Activated T-helper 2 cell treated with anti-CD3 and anti-CD28 coated beads, Interferon-gamma antibody, Interleukin-2, Interleukin-4, amounts not matched to agents 10 μg/mL and 5 μg/mL and 100 μg/mL, durations not matched to agents 14 hours and 24 hours and 36 hours (primary cell): ENCODE results near the gene ANO3. TPM values are rescaled to one million over a fixed set of nuclear protein-coding genes. Genes with fewer than 3 reads are reported as not detected.

Experiments
- DNase-seq: peaks from one replicate; pipeline ENCODE4 v3.0.0; 2021; ENCODE audit warnings: low spot score
- H3K27ac Mint-ChIP-seq: one replicate; pipeline ENCODE4 v1.8.0; 2021; ENCODE audit warnings: mixed read lengths
- H3K27me3 Mint-ChIP-seq: one replicate; pipeline ENCODE4 v1.8.0; 2021; ENCODE audit warnings: low read depth, mixed read lengths
- H3K36me3 Mint-ChIP-seq: one replicate; pipeline ENCODE4 v1.8.0; 2021; ENCODE audit warnings: low read depth, mixed read lengths
- H3K4me1 Mint-ChIP-seq: one replicate; pipeline ENCODE4 v1.8.0; 2021; ENCODE audit warnings: low read depth, mixed read lengths
- H3K4me3 Mint-ChIP-seq: one replicate; pipeline ENCODE4 v1.8.0; 2021; ENCODE audit warnings: low read depth, mild to moderate bottlenecking, moderate library complexity, mixed read lengths
- H3K9me3 Mint-ChIP-seq: one replicate; pipeline ENCODE4 v1.8.0; 2021; ENCODE audit warnings: mixed read lengths
- intact Hi-C: fragments of 100-400 bp; cut with micrococcal nuclease; formaldehyde crosslinking; loops from one replicate; pipeline ENCODE4 v1.15.1; 2023
- total RNA-seq: library from RNA; stranded (reverse); gene quantifications from 2 replicates; pipeline ENCODE4 v1.2.3, GENCODE V29; 2022

Gene ANO3
- total RNA-seq, 1 donor from 2014 or later: not detected

DNA sequence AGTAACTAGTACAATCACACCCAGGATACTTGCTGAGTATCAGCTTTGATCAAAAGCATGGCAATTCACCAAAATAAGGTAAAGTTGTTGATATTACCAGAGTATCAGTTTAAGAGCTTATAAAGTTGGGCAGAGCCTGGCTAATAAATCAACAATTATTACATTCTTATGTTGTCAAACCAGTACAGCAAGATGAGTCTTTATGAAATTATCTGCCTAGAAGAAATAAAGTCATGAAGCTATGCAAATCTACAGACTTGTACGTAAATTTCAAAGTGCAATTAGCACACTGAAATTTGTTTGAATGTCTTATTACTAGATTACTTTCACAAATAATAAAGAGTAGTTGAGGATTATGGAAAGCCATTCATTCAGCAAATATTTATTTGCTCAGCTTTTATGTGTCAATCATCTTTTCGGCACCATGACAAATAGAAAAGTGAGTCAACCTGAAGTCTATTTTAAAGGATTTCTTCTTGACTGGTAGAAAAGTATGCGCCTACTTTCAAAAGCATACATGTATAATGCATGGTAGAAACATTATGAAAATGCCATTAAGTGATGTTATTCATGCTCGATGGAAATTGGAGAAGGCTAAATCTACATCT, 5.0 kb upstream of the ANO3 start:
- Mint-ChIP-seq H3K36me3 (no peaks in the 10 kb centered on the region), H3K9me3 (no peaks in the 10 kb centered on the region), H3K27ac (no peak overlapping the region), H3K4me1 (no peaks in the 10 kb centered on the region), H3K27me3 (no peaks in the 10 kb centered on the region), H3K4me3 (no peak overlapping the region)
- intact Hi-C loops: no loop called here
- no peak for DNase-seq

DNA sequence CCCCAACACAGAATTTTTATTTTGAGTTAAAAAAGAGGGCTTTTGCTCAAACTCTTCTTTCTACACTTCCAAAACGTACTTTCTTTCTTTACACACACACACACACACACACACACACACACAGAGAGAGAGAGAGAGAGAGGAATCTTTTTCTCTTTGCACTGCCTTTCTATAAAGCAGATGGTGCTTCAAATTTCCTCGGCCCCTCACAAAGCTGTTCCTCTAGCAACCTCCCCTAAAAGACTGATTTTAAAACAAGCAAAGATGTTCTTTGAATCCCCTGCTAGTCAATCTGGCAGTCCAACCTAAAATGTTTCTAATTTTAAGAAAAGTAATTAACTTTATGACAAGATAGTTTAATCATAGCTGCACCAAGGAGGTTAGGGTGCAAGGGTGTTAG, 2.7 kb upstream of the ANO3 start:
- H3K4me3 Mint-ChIP-seq: no peak overlapping the region
- H3K27me3 Mint-ChIP-seq: no peaks in the 10 kb centered on the region
- intact Hi-C loops: no loop called here
- H3K27ac Mint-ChIP-seq: no peak overlapping the region
- no peaks in the 10 kb centered on the region for H3K9me3 Mint-ChIP-seq
- no peaks in the 10 kb centered on the region for H3K36me3 Mint-ChIP-seq
- no peak for DNase-seq
- no peaks in the 10 kb centered on the region for H3K4me1 Mint-ChIP-seq

DNA sequence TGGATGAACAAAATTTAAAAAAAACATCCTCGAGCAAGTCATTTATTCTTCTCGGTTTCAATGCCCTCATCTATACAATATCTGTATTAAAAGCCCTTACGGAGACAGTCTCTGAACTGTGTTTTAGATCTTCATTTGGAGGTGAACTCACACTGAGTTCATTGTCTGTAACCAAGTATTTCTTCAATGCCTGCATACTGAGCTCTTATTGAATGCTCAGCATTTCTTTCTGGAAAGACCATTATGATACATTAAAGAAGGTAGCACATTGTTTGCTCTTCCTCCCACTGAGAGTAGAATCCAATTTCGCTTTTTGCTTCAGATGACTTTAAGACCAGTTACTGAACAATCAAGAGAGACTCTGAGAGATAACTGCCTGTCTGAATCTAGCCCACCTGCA, 1.7 kb upstream of the ANO3 start:
- Mint-ChIP-seq H3K9me3 (no peaks in the 10 kb centered on the region), H3K27ac (no peak overlapping the region), H3K4me3 (no peak overlapping the region), H3K4me1 (no peaks in the 10 kb centered on the region), H3K36me3 (no peaks in the 10 kb centered on the region), H3K27me3 (no peaks in the 10 kb centered on the region)
- DNase-seq: no peak
- intact Hi-C loops: no loop called here

DNA sequence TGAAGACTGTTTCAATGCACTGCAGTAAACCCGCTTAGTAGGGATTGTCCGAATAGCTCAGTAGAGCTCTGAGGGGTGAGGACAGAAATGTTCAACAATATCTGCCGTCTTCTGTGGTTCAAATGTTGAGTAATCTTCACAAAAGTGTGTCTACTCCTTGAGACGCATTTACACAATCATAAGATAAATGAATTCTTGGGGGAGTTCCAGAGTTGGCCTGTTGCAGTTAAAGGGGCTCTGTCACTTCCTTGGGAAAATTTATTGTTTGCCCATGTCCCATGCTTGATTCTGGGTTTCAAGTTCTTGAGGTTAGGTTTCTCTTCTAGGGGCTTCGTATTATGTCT, 614 bp downstream of the ANO3 start:
- Mint-ChIP-seq H3K27me3 (no peaks in the 10 kb centered on the region), H3K4me3 (no peak overlapping the region)

DNA sequence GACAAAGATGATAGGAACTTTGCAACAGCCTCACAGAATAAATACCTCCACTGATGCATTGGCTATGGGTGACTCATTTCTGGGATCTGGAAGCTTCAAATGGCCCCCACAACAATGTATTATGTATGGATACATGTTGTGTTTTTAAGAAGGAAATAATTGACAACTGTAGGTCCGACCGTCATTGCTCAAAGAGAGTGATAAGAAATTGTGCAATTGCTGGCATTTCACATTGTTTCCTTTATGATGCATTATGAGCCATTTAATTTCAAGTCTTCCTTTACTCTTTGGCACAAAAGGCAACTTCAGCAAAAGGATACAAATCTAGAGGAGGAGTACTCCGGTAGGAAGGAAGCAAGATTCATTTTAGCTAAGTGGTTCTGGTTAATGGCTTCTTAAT, 2.0 kb downstream of the ANO3 start:
- no peaks in the 10 kb centered on the region for H3K36me3 Mint-ChIP-seq
- DNase-seq: no peak
- no peaks in the 10 kb centered on the region for H3K27me3 Mint-ChIP-seq
- H3K27ac Mint-ChIP-seq: no peak overlapping the region
- intact Hi-C loops: no loop called here
- H3K9me3 Mint-ChIP-seq: no peaks in the 10 kb centered on the region
- H3K4me1 Mint-ChIP-seq: no peaks in the 10 kb centered on the region
- H3K4me3 Mint-ChIP-seq: no peak overlapping the region

More for the DNA sequence above, 614 bp downstream of the ANO3 start:
- intact Hi-C loops: no loop called here
- Mint-ChIP-seq H3K4me1 (no peaks in the 10 kb centered on the region), H3K36me3 (no peaks in the 10 kb centered on the region), H3K27ac (no peak overlapping the region), H3K9me3 (no peaks in the 10 kb centered on the region)
- DNase-seq: no peak

DNA sequence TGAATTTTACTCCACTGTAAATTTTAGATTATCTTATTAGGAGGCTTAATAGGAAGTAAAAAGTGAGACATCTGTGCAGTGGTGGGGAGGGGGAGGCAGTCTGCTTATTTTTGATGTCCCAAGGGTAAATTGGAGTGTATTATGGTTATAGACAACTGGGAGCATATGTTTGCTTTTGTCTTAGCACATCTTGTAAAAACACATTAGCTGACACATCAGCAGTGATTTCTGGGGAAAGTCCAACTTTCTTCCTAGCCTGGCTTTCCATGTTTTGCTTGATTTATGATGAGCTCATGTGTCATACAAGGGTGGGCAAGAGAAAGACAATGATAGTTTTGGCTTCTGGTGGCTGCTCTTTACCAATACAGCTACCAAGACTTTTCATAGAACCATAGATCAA, 4.0 kb downstream of the ANO3 start:
- H3K4me3 Mint-ChIP-seq: no peak overlapping the region
- H3K27ac Mint-ChIP-seq: no peak overlapping the region
- H3K36me3 Mint-ChIP-seq: no peaks in the 10 kb centered on the region
- H3K9me3 Mint-ChIP-seq: no peaks in the 10 kb centered on the region
- no peak for DNase-seq
- no peaks in the 10 kb centered on the region for H3K4me1 Mint-ChIP-seq
- intact Hi-C loops: no loop called here
- H3K27me3 Mint-ChIP-seq: no peaks in the 10 kb centered on the region

DNA sequence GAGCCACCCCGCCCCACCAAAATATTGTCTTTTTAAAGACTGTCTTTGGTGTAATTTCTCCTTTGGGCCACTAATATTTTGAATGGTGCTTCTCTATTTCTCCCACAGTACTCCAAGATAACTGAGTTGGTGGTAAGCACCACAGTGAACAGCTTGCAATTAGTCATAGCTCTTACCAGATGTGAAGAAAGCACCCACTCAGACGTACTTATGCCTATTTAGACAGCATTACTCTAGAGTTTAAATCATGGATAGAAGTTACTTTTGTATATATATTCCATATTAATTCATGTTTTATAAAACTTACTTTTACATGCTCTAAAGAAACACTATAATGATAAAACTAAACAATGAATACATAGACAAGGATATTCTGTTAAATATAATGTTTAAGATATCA, 12.7 kb downstream of the ANO3 start:
- Mint-ChIP-seq H3K27ac (no peak overlapping the region), H3K36me3 (no peaks in the 10 kb centered on the region), H3K4me1 (no peaks in the 10 kb centered on the region), H3K4me3 (no peak overlapping the region), H3K9me3 (peaks cover 7% of the 10 kb centered on the region), H3K27me3 (no peaks in the 10 kb centered on the region)
- intact Hi-C loops: no loop called here
- DNase-seq: no peak

DNA sequence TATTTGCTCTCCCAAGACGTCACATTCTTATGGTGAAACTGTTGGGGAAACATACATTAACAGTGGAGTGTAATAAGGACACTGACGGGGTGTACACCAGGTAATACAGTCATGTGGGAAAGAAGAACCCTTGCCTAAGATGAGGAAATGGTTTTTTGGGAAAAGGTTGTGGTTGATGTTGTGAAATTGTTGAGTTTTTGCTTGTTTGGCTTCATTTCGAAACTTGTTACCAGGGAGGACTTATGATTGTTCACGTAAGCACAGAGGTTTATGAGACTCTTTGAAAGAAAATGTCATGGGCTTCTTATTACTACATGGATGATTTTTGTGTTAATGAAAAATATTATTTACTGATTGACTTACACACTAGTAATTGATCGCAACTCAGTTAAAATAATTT, 16.8 kb downstream of the ANO3 start:
- Mint-ChIP-seq H3K27me3 (no peaks in the 10 kb centered on the region), H3K4me1 (no peaks in the 10 kb centered on the region), H3K9me3 (peaks cover 13% of the 10 kb centered on the region), H3K36me3 (no peaks in the 10 kb centered on the region), H3K4me3 (no peak overlapping the region), H3K27ac (no peak overlapping the region)
- intact Hi-C loops: no loop called here
- DNase-seq: no peak

DNA sequence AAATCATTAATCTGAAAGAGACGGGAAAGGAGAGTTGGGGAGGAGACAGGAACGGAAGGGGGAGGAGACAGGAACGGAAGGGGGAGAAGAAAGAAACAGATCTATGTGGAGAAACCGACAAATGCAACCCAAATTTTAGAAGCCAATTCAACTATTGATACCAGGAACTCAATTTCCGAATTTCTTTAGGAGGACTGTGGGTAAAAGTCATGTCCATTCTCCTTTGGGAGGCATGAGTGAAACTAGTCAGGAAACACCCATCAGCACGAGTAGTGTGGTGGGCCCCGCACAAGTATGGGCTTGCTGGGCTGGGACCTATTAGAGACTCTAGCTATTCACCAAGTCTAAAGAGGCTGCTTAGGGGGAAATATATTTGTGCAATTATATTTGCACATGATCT, 18.1 kb downstream of the ANO3 start:
- Mint-ChIP-seq H3K9me3 (peaks cover 13% of the 10 kb centered on the region), H3K27me3 (no peaks in the 10 kb centered on the region), H3K36me3 (no peaks in the 10 kb centered on the region), H3K27ac (no peak overlapping the region), H3K4me1 (no peaks in the 10 kb centered on the region), H3K4me3 (no peak overlapping the region)
- DNase-seq: no peak
- intact Hi-C loops: no loop called here

DNA sequence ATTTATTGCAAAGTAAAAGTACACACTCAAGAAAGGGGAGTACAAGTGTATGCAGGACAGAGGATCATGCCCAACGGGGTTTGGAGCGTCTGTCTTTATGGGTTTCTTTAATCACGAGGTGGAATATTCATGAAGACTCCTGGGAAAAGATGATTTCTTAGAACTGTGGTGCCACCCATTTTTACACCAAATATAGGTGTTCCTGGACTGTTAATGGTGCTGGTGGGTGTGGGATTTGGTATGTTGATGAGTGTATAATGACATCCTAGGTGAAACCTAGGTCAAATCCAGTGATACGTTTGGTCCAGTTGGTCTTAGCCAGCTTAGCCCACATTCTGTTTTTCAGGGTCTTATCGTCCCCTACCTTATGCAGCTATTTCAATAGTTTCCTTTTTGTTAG, 21.1 kb downstream of the ANO3 start:
- DNase-seq: no peak
- Mint-ChIP-seq H3K4me1 (no peaks in the 10 kb centered on the region), H3K9me3 (peaks cover 12% of the 10 kb centered on the region), H3K27me3 (no peaks in the 10 kb centered on the region), H3K27ac (no peak overlapping the region), H3K36me3 (no peaks in the 10 kb centered on the region), H3K4me3 (no peak overlapping the region)
- intact Hi-C loops: no loop called here

DNA sequence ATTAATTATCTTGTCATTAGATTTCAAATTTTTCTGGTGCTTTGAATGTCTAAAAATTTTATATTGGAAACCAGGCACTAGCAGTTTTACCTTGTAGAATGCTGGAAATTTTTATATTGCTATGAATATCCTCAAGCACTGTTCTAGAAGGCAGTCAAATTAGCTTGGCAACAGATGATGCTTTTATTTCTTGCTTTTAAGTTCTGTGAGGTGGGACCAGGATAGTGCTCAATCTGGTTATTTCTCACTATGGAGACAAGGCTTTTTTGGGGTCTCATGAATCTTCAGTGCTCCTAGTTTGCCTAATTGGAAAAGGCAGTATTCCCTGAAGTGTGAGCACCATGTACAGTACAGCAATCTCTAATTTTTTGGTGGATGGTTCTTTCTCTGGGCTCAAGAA, 27.1 kb downstream of the ANO3 start:
- no peaks in the 10 kb centered on the region for H3K36me3 Mint-ChIP-seq
- intact Hi-C loops: no loop called here
- no peaks in the 10 kb centered on the region for H3K27me3 Mint-ChIP-seq
- no peaks in the 10 kb centered on the region for H3K4me1 Mint-ChIP-seq
- H3K4me3 Mint-ChIP-seq: no peak overlapping the region
- DNase-seq: no peak
- peaks cover 19% of the 10 kb centered on the region for H3K9me3 Mint-ChIP-seq
- no peak overlapping the region for H3K27ac Mint-ChIP-seq

DNA sequence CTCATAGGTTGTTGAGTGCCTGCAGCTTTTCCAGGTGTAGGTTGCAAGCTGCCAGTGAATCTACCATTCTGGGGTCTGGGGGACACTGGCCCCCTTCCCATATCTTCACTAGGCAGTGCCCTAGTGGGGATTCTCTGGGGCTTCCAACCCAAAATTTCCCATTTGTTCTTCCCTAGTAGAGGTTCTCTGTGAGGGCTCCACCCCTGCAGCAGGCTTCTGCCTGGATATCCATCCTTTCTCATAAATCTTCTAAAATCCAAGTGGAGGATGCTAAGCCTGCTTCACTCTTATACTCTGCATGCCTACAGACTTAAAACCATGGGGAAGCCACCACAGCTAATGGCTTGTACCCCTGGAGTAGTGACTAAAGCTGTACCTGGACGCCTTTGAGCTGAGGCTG, 33.4 kb downstream of the ANO3 start:
- no peak overlapping the region for H3K27ac Mint-ChIP-seq

DNA sequence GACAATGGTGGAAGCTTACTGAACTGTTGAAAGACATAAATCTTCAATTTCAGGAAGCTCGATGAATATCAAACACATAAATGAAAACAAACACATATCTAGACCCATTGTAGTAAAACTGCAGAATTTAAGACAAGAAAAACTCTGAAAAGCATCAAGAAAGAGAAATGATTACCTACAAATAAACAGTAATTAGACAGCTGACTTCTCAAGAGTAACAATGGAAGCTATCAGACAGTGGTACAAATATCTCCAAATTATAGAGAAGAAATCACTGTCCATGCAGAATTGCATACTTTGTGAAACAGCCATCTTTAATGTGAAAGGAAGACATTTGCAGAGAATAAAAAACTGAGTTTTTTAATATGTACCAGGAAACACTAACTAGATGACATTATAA, 45.7 kb downstream of the ANO3 start:
- Mint-ChIP-seq H3K4me3 (no peak overlapping the region), H3K9me3 (peaks cover 42% of the 10 kb centered on the region), H3K36me3 (no peaks in the 10 kb centered on the region), H3K27ac (no peak overlapping the region), H3K4me1 (no peaks in the 10 kb centered on the region), H3K27me3 (no peaks in the 10 kb centered on the region)
- intact Hi-C loops: no loop called here
- no peak for DNase-seq

More for the DNA sequence above, 33.4 kb downstream of the ANO3 start:
- Mint-ChIP-seq H3K27me3 (no peaks in the 10 kb centered on the region), H3K4me3 (no peak overlapping the region), H3K9me3 (peaks cover 51% of the 10 kb centered on the region), H3K36me3 (no peaks in the 10 kb centered on the region), H3K4me1 (no peaks in the 10 kb centered on the region)
- no peak for DNase-seq
- intact Hi-C loops: no loop called here

DNA sequence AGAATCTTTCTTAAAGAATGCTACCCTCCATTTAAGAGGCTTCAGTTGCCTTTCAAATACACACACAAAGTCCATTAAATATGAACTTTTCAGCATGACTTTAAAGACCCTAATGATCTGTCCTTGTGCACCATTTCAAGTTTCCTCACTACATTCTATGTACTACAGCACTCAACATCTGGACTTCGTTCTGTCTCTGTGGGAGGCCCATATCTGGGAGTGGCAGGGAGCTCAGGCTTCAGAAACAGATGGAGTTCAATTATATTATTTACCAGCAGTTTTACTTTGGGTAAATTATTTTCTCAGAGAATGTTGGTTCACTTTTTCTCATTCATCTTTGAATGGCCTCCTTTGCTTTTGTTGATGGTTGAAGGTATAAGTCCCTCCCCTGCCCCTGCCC, 67.4 kb downstream of the ANO3 start:
- intact Hi-C loops: no loop called here
- DNase-seq: no peak
- Mint-ChIP-seq H3K4me3 (no peak overlapping the region), H3K4me1 (no peaks in the 10 kb centered on the region), H3K27me3 (no peaks in the 10 kb centered on the region), H3K36me3 (no peaks in the 10 kb centered on the region), H3K27ac (no peak overlapping the region), H3K9me3 (peaks cover 26% of the 10 kb centered on the region)
